ENCODE results near the gene PAGE4.

PAGE4 gene

GRCh38 chrX:49856819-49857218 is 27.7 kb downstream of the PAGE4 start:
- H3K36me3 ChIP-seq (ENCODE audit: control insufficient read depth, insufficient read depth, low read length): no peaks in the 10 kb centered on the region
- DNase-seq (ENCODE audit: extremely low read depth, insufficient read length): no peak
- no peak for TF ChIP-seq CTCF (IDR thresholded peaks at IDR 0.05; ENCODE audit: insufficient read depth, low read length, poor library complexity, severe bottlenecking)
- H3K27me3 ChIP-seq (replicated peaks; ENCODE audit: control insufficient read depth, insufficient read depth, low read length): no peaks in the 10 kb centered on the region
- no peak overlapping the region for H3K4me3 ChIP-seq (replicated peaks; ENCODE audit: low read depth, low read length)

GRCh38 chrX:49858341-49858740 is 29.2 kb downstream of the PAGE4 start:
- DNase-seq (ENCODE audit: extremely low read depth, insufficient read length): no peak
- H3K36me3 ChIP-seq (ENCODE audit: control insufficient read depth, insufficient read depth, low read length): no peaks in the 10 kb centered on the region
- H3K4me3 ChIP-seq (replicated peaks; ENCODE audit: low read depth, low read length): no peak overlapping the region
- TF ChIP-seq CTCF (IDR thresholded peaks at IDR 0.05; ENCODE audit: insufficient read depth, low read length, poor library complexity, severe bottlenecking): no peak
- H3K27me3 ChIP-seq (replicated peaks; ENCODE audit: control insufficient read depth, insufficient read depth, low read length): no peaks in the 10 kb centered on the region

GRCh38 chrX:49859491-49859890 is 30.4 kb downstream of the PAGE4 start:
- no peak for TF ChIP-seq CTCF (IDR thresholded peaks at IDR 0.05; ENCODE audit: insufficient read depth, low read length, poor library complexity, severe bottlenecking)
- no peak overlapping the region for H3K4me3 ChIP-seq (replicated peaks; ENCODE audit: low read depth, low read length)
- no peak for DNase-seq (ENCODE audit: extremely low read depth, insufficient read length)
- H3K27me3 ChIP-seq (replicated peaks; ENCODE audit: control insufficient read depth, insufficient read depth, low read length): no peaks in the 10 kb centered on the region
- H3K36me3 ChIP-seq (ENCODE audit: control insufficient read depth, insufficient read depth, low read length): no peaks in the 10 kb centered on the region

GRCh38 chrX:49860867-49861535 is 31.9 kb downstream of the PAGE4 start:
- H3K27me3 ChIP-seq (replicated peaks; ENCODE audit: control insufficient read depth, insufficient read depth, low read length): no peaks in the 10 kb centered on the region
- no peaks in the 10 kb centered on the region for H3K36me3 ChIP-seq (ENCODE audit: control insufficient read depth, insufficient read depth, low read length)
- no peak overlapping the region for H3K4me3 ChIP-seq (replicated peaks; ENCODE audit: low read depth, low read length)
- TF ChIP-seq CTCF (IDR thresholded peaks at IDR 0.05; ENCODE audit: insufficient read depth, low read length, poor library complexity, severe bottlenecking): no peak
- DNase-seq (ENCODE audit: extremely low read depth, insufficient read length): no peak

- H3K36me3 ChIP-seq (ENCODE audit: control insufficient read depth, insufficient read depth, low read length): no peaks in the 10 kb centered on the region
- TF ChIP-seq CTCF (IDR thresholded peaks at IDR 0.05; ENCODE audit: insufficient read depth, low read length, poor library complexity, severe bottlenecking): no peak
- H3K27me3 ChIP-seq (replicated peaks; ENCODE audit: control insufficient read depth, insufficient read depth, low read length): no peaks in the 10 kb centered on the region
- no peak for DNase-seq (ENCODE audit: extremely low read depth, insufficient read length)
- no peak overlapping the region for H3K4me3 ChIP-seq (replicated peaks; ENCODE audit: low read depth, low read length)
Observed at GRCh38 chrX:49862093-49862492, 33.0 kb downstream of the PAGE4 start.

GRCh38 chrX:49868739-49869138 is 39.6 kb downstream of the PAGE4 start:
- no peak for TF ChIP-seq CTCF (IDR thresholded peaks at IDR 0.05; ENCODE audit: insufficient read depth, low read length, poor library complexity, severe bottlenecking)
- H3K27me3 ChIP-seq (replicated peaks; ENCODE audit: control insufficient read depth, insufficient read depth, low read length): no peaks in the 10 kb centered on the region
- no peak overlapping the region for H3K4me3 ChIP-seq (replicated peaks; ENCODE audit: low read depth, low read length)
- DNase-seq (ENCODE audit: extremely low read depth, insufficient read length): no peak
- no peaks in the 10 kb centered on the region for H3K36me3 ChIP-seq (ENCODE audit: control insufficient read depth, insufficient read depth, low read length)
